HepG2 (cell line): Measurements from ENCODE around the gene MSMO1. TPM values are rescaled to one million over a fixed set of nuclear protein-coding genes. Genes with fewer than 3 reads are reported as not detected.

Source experiments
- AGO1 ChIP-seq: fragments of 200-400 bp; formaldehyde crosslinking; IDR thresholded peaks from 2 replicates; pipeline ENCODE4 v1.6.1; 2017; ENCODE audit warnings: mild to moderate bottlenecking, low read depth, low read length, moderate library complexity; ENCODE audit not compliant: poor library complexity, severe bottlenecking
- AGO2 ChIP-seq: fragments of 200-400 bp; formaldehyde crosslinking; optimal IDR thresholded peaks from 2 replicates; pipeline ENCODE3; 2017; ENCODE audit warnings: mild to moderate bottlenecking, low read depth, low read length, moderate library complexity
- BCL6 ChIP-seq: IDR thresholded peaks from 2 replicates; pipeline ENCODE4 v1.6.1; 2016; ENCODE audit warnings: missing genetic modification reagents, missing compliant biosample characterization
- CHCHD3 ChIP-seq: sonication (generic); formaldehyde crosslinking; IDR thresholded peaks from 2 replicates; pipeline ENCODE4 v1.8.0; 2022; ENCODE audit warnings: mild to moderate bottlenecking, missing genetic modification reagents, moderate library complexity
- FOXP1 ChIP-seq, 2 experiments: fragments of 450-650 bp in 1 of 2; IDR thresholded peaks; 2 replicates each; pipeline ENCODE4 v1.6.1; 2017 to 2018; ENCODE audit warnings: antibody characterized with exemption in 1 of 2
- HMG20A ChIP-seq: IDR thresholded peaks from 2 replicates; pipeline ENCODE4 v1.6.1; 2016; ENCODE audit warnings: borderline replicate concordance
- HMGA1 ChIP-seq: sonication (generic); formaldehyde crosslinking; conservative IDR thresholded peaks from 2 replicates; pipeline ENCODE4 v1.4.0; 2020; ENCODE audit warnings: missing genetic modification reagents
- HOXA9 ChIP-seq: sonication (generic); formaldehyde crosslinking; IDR thresholded peaks from 2 replicates; pipeline ENCODE4 v1.8.1; 2022; ENCODE audit warnings: missing genetic modification reagents, mild to moderate bottlenecking, moderate library complexity, borderline replicate concordance
- IRF2 ChIP-seq: IDR thresholded peaks from 2 replicates; pipeline ENCODE4 v1.6.1; 2018; ENCODE audit warnings: missing genetic modification reagents, missing compliant biosample characterization
- MAF1 ChIP-seq: sonication (generic); formaldehyde crosslinking; IDR thresholded peaks from 2 replicates; pipeline ENCODE4 v1.5.0; 2020; ENCODE audit warnings: missing genetic modification reagents, borderline replicate concordance
- POGZ ChIP-seq: sonication (generic); formaldehyde crosslinking; IDR thresholded peaks from 2 replicates; pipeline ENCODE4 v1.4.0; 2020; ENCODE audit warnings: mild to moderate bottlenecking, missing genetic modification reagents
- SYNCRIP ChIP-seq: fragments of 200-400 bp; formaldehyde crosslinking; IDR thresholded peaks from 2 replicates; pipeline ENCODE4 v1.6.1; 2018; ENCODE audit warnings: mild to moderate bottlenecking, low read depth, low read length; ENCODE audit not compliant: insufficient read depth
- ZBTB42 ChIP-seq: sonication (generic); formaldehyde crosslinking; IDR thresholded peaks from 2 replicates; pipeline ENCODE4 v1.5.0; 2020; ENCODE audit warnings: mild to moderate bottlenecking, missing genetic modification reagents
- ZNF180 ChIP-seq: sonication (generic); formaldehyde crosslinking; IDR thresholded peaks from 2 replicates; pipeline ENCODE4 v1.4.0; 2020; ENCODE audit warnings: low read depth, missing genetic modification reagents, borderline replicate concordance
- ZNF510 ChIP-seq: sonication (generic); formaldehyde crosslinking; IDR thresholded peaks from 2 replicates; pipeline ENCODE4 v1.4.0; 2020; ENCODE audit warnings: low read depth, mild to moderate bottlenecking, missing genetic modification reagents
- ZNF557 ChIP-seq: sonication (generic); formaldehyde crosslinking; IDR thresholded peaks from 2 replicates; pipeline ENCODE4 v1.4.0; 2020; ENCODE audit warnings: missing genetic modification reagents
- ZNF598 ChIP-seq: sonication (generic); formaldehyde crosslinking; IDR thresholded peaks from 2 replicates; pipeline ENCODE4 v1.5.1; 2020; ENCODE audit warnings: mild to moderate bottlenecking, missing genetic modification reagents, borderline replicate concordance
- ZNF703 ChIP-seq: sonication (generic); formaldehyde crosslinking; IDR thresholded peaks from 2 replicates; pipeline ENCODE4 v1.5.1; 2020; ENCODE audit warnings: missing genetic modification reagents, mild to moderate bottlenecking, moderate library complexity, borderline replicate concordance
- ZNF788 ChIP-seq: sonication (generic); formaldehyde crosslinking; IDR thresholded peaks from 2 replicates; pipeline ENCODE4 v1.5.0; 2020; ENCODE audit warnings: mild to moderate bottlenecking, missing genetic modification reagents, borderline replicate concordance
- polyA plus RNA-seq, 8 experiments: library from polyadenylated mRNA; depleted of rRNA in 3 of 8; stranded (reverse) in 7 of 8; unstranded in 1 of 8; fragments of >200 nt; fragmentation: Illumina TruSeq in 4 of 8; extraction: Trizol in 4 of 8; gene quantifications; 2 replicates each; pipeline versions ENCODE4 v1.2.1 to v1.2.3, GENCODE V29; 2011 to 2016; ENCODE audit warnings: low read depth in 4 of 8, missing spikeins in 1 of 8, mixed read lengths in 1 of 8; ENCODE audit not compliant: insufficient read depth in 1 of 8
- total RNA-seq, 5 experiments: library from RNA; depleted of rRNA; stranded (reverse); fragments of >200 nt; fragmentation: Illumina TruSeq; extraction: Trizol; gene quantifications; 2 replicates each; pipeline ENCODE4 v1.2.3, GENCODE V29; 2016; ENCODE audit warnings: low read depth in 1 of 5
- TF ChIP-seq, protein P1 (sequence below): IDR thresholded peaks from 2 replicates; pipeline ENCODE4 v1.6.1; 2016; ENCODE audit warnings: missing biosample characterization, missing genetic modification reagents, low read depth
- TF ChIP-seq, protein P2 (sequence below): IDR thresholded peaks from 2 replicates; pipeline ENCODE4 v1.6.1; 2012; ENCODE audit warnings: inconsistent platforms
- TF ChIP-seq, protein P3 (sequence below): sonication (generic); formaldehyde crosslinking; conservative IDR thresholded peaks from 2 replicates; pipeline ENCODE4 v1.8.0; 2022; ENCODE audit warnings: missing genetic modification reagents
- TF ChIP-seq, protein P4 (sequence below): sonication (generic); formaldehyde crosslinking; conservative IDR thresholded peaks from 2 replicates; pipeline ENCODE4 v1.4.0; 2020; ENCODE audit warnings: missing genetic modification reagents

The MSMO1 gene
- total and polyA plus RNA-seq, 2 of the 13 experiments (the other 11 are each of a cell fraction or from before 2014, with no cell fraction given), result 98.1 to 216 TPM

- TF ChIP-seq ZNF510 (CRISPR knock-in tag) (no peak), AGO1 (no peak), ZNF557 (CRISPR knock-in tag) (no peak), POGZ (CRISPR knock-in tag) (peak; percentile 96), HMGA1 (CRISPR knock-in tag) (no peak), IRF2 (CRISPR knock-in tag) (peak; percentile 70), ZNF788 (CRISPR knock-in tag) (peak; percentile 49; the same call in 1 of the 2 replicates), HMG20A (peak; percentile 93), ZNF180 (CRISPR knock-in tag) (no peak), AGO2 (no peak), ZNF598 (CRISPR knock-in tag) (no peak), FOXP1 (IDR thresholded peaks at IDR 0.05) (peak; percentile 43; the same call in 1 of the 2 replicates), FOXP1 (CRISPR knock-in tag; IDR thresholded peaks at IDR 0.05) (peak; percentile 87), ZNF703 (CRISPR knock-in tag) (no peak), MAF1 (CRISPR knock-in tag) (no peak), CHCHD3 (CRISPR knock-in tag) (no peak), ZBTB42 (CRISPR knock-in tag) (no peak), HOXA9 (CRISPR knock-in tag) (no peak), SYNCRIP (no peak), BCL6 (peak; percentile 98)
- TF ChIP-seq, protein P1, sequence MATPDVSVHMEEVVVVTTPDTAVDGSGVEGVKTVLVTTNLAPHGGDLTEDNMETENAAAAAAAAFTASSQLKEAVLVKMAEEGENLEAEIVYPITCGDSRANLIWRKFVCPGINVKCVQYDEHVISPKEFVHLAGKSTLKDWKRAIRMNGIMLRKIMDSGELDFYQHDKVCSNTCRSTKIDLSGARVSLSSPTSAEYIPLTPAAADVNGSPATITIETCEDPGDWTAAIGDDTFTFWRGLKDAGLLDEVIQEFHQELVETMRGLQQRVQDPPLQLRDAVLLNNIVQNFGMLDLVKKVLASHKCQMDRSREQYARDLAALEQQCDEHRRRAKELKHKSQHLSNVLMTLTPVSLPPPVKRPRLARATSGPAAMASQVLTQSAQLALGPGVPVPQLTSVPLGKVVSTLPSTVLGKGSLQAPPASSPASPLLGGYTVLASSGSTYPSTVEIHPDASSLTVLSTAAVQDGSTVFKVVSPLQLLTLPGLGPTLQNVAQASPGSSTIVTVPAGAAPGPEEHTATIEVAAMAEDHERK (CRISPR knock-in tag), result no peak
- TF ChIP-seq, protein P2, sequence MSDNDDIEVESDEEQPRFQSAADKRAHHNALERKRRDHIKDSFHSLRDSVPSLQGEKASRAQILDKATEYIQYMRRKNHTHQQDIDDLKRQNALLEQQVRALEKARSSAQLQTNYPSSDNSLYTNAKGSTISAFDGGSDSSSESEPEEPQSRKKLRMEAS, result 0 out of 2 replicates have a peak, but pooled peaks have one; percentile 38
- TF ChIP-seq, protein P3, sequence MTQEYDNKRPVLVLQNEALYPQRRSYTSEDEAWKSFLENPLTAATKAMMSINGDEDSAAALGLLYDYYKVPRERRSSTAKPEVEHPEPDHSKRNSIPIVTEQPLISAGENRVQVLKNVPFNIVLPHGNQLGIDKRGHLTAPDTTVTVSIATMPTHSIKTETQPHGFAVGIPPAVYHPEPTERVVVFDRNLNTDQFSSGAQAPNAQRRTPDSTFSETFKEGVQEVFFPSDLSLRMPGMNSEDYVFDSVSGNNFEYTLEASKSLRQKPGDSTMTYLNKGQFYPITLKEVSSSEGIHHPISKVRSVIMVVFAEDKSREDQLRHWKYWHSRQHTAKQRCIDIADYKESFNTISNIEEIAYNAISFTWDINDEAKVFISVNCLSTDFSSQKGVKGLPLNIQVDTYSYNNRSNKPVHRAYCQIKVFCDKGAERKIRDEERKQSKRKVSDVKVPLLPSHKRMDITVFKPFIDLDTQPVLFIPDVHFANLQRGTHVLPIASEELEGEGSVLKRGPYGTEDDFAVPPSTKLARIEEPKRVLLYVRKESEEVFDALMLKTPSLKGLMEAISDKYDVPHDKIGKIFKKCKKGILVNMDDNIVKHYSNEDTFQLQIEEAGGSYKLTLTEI (CRISPR knock-in tag), result no peak
- TF ChIP-seq, protein P4, sequence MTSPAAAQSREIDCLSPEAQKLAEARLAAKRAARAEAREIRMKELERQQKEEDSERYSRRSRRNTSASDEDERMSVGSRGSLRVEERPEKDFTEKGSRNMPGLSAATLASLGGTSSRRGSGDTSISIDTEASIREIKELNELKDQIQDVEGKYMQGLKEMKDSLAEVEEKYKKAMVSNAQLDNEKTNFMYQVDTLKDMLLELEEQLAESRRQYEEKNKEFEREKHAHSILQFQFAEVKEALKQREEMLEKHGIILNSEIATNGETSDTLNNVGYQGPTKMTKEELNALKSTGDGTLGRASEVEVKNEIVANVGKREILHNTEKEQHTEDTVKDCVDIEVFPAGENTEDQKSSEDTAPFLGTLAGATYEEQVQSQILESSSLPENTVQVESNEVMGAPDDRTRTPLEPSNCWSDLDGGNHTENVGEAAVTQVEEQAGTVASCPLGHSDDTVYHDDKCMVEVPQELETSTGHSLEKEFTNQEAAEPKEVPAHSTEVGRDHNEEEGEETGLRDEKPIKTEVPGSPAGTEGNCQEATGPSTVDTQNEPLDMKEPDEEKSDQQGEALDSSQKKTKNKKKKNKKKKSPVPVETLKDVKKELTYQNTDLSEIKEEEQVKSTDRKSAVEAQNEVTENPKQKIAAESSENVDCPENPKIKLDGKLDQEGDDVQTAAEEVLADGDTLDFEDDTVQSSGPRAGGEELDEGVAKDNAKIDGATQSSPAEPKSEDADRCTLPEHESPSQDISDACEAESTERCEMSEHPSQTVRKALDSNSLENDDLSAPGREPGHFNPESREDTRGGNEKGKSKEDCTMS (CRISPR knock-in tag), result no peak
Measured at GRCh38 chr4:165369522-165369921, 42.1 kb downstream of the MSMO1 start (continued).
